Lower leg skin (tissue), 3 donors: Measurements from ENCODE around the gene ADIPOR1.

Experiments
- CTCF ChIP-seq, 3 donors: fragments of 450-650 bp; IDR thresholded peaks; one replicate each; pipeline ENCODE4 v1.5.1; 2016; ENCODE audit warnings: antibody characterized with exemption in 3 of 3, mild to moderate bottlenecking in 3 of 3, moderate library complexity in 2 of 3
- POLR2A ChIP-seq, 2 donors: fragments of 450-650 bp; IDR thresholded peaks; one replicate each; pipeline ENCODE4 v1.6.1; 2016 to 2017; ENCODE audit warnings: antibody characterized with exemption in 2 of 2, mild to moderate bottlenecking in 1 of 2, moderate library complexity in 1 of 2

GRCh38 chr1:202981939-202982338, 23.8 kb upstream of the ADIPOR1 start:
- TF ChIP-seq POLR2A (IDR thresholded peaks at IDR 0.05) (no peak), CTCF (IDR thresholded peaks at IDR 0.05) (no peak)
